Measurements from ENCODE around the gene LILRB3.

- TF ChIP-seq CTCF (IDR thresholded peaks at IDR 0.05) (no peak), POLR2A (IDR thresholded peaks at IDR 0.05) (no peak)
Measured at GRCh38 chr19:54262066-54262465, 39.3 kb upstream of the LILRB3 start.
